Measurements from ENCODE around the gene PPM1H. TPM values are rescaled to one million over a fixed set of nuclear protein-coding genes. Genes with fewer than 3 reads are reported as not detected.
A peak's percentile ranks its signal among the peaks of the same experiment; 100 is the strongest.

Gene PPM1H
- total RNA-seq, 1 experiment from 2014 or later = 0.22 TPM

DNA sequence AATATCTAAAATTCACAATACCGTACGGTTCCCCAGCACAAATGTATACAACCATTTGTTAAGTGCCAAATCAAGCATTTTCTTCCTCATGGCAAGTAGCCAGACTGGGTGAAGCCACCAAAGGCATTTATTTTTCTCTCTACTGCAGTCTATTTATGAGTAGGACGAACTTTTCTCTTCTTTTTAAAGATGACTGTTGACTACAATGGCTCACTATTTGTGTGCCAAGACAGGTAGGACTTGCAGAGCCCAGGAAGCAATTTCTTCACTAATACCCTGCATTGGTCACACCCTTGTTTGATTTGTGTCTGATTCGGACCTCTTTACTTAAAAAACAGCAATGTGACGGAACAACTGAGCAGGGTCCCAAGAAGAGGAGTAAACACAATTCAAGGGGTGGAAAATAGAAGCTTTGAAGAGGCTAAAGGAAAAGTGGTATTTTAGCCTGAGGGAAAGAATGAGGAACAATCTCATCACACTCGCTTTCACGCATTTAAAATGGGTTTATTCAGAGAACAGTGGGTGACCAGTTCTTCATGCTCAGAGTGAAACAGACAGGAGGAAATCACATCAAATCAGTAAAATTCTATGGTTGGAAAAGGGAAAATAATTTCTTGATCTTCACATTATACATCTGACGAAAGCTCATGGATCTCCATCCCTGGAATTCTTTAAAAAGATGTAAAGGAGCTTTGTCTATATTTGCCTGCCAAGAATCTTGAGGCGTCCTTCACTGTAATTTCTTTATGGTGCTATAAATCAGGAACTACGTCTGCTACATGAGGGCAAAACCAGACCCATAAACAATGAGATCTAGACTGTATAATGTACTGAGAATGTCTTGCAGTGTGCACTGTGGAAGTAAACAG is 183.8 kb downstream of the PPM1H start:
- Histone ChIP-seq H3K9me2 (replicated peaks; ENCODE audit: insufficient read depth, low read length) (no peaks in the 10 kb centered on the region), H3K79me2 (ENCODE audit: low read length) (no peaks in the 10 kb centered on the region), H3K4me3 (ENCODE audit: low read length) (no peak overlapping the region), H3K27ac (ENCODE audit: low read length) (no peak overlapping the region), H3K9ac (ENCODE audit: low read length) (no peak overlapping the region), H3K36me3 (ENCODE audit: insufficient read depth, low read length) (no peaks in the 10 kb centered on the region), H3K4me1 (ENCODE audit: low read length) (no peaks in the 10 kb centered on the region), H2AFZ (ENCODE audit: low read length) (no peak overlapping the region), H3K9me3 (ENCODE audit: low read length) (no peaks in the 10 kb centered on the region), H4K20me1 (ENCODE audit: insufficient read depth, low read depth, low read length) (no peaks in the 10 kb centered on the region), H3K27me3 (ENCODE audit: low read length) (no peaks in the 10 kb centered on the region), H3K4me2 (ENCODE audit: low read depth, low read length, poor library complexity, severe bottlenecking) (no peak overlapping the region)
- no peak for DNase-seq

DNA sequence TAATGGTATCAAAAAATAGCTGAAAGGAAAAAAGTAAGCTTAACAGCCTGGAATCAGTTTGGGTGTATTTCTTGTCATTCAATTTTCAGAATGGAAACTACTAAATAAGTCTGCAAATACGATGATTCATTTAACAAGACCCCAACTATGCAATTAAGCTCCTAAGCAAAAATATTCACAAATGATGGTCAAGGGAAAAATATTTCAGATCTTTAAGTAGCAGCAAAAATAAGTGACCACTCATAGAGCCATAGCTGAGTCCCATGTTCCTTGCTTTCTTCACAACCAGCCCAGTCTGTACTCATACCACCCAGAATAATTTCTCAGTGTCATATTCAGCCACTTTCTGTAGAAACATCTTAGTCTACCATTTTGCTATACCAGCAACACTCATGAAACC is 185.4 kb downstream of the PPM1H start:
- Histone ChIP-seq H3K27me3 (ENCODE audit: low read length) (no peaks in the 10 kb centered on the region), H3K4me2 (ENCODE audit: low read depth, low read length, poor library complexity, severe bottlenecking) (no peak overlapping the region), H3K79me2 (ENCODE audit: low read length) (no peaks in the 10 kb centered on the region), H3K4me1 (ENCODE audit: low read length) (peaks cover 8% of the 10 kb centered on the region), H3K9me2 (replicated peaks; ENCODE audit: insufficient read depth, low read length) (no peaks in the 10 kb centered on the region), H4K20me1 (ENCODE audit: insufficient read depth, low read depth, low read length) (no peaks in the 10 kb centered on the region), H3K36me3 (ENCODE audit: insufficient read depth, low read length) (no peaks in the 10 kb centered on the region), H3K9me3 (ENCODE audit: low read length) (no peaks in the 10 kb centered on the region), H3K4me3 (ENCODE audit: low read length) (no peak overlapping the region), H3K9ac (ENCODE audit: low read length) (no peak overlapping the region), H3K27ac (ENCODE audit: low read length) (no peak overlapping the region), H2AFZ (ENCODE audit: low read length) (no peak overlapping the region)
- DNase-seq = no peak

DNA sequence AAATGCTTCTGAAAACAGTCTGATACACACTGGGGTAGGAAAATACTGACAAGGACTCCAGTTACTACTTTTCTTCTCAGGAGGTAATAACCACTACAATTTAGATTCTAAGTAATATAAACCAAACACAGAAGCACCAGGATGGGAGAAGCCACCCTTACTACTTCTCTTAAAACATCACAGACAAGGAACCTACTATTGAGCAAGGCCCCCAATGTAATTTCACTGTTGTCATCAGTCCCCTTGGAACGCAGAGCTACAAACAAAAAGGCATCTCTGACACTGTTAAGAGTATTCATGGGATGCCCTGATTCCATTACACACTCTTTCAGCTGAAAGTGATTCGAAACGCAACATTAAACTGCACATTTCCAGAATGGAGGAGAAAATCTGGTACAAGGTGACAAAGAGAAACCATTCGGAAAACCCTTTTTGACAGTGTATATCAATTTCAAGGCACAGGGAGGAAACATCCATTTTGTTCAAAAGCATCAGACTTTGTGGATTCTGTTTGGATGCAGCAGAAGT is 185.9 kb downstream of the PPM1H start:
- H3K4me1 ChIP-seq (ENCODE audit: low read length) = peaks cover 9% of the 10 kb centered on the region
- no peak overlapping the region for H3K27ac ChIP-seq (ENCODE audit: low read length)
- no peak overlapping the region for H2AFZ ChIP-seq (ENCODE audit: low read length)
- H4K20me1 ChIP-seq (ENCODE audit: insufficient read depth, low read depth, low read length) = no peaks in the 10 kb centered on the region
- H3K27me3 ChIP-seq (ENCODE audit: low read length) = no peaks in the 10 kb centered on the region
- no peaks in the 10 kb centered on the region for H3K9me2 ChIP-seq (replicated peaks; ENCODE audit: insufficient read depth, low read length)
- no peaks in the 10 kb centered on the region for H3K9me3 ChIP-seq (ENCODE audit: low read length)
- H3K4me2 ChIP-seq (ENCODE audit: low read depth, low read length, poor library complexity, severe bottlenecking) = no peak overlapping the region
- DNase-seq = no peak
- H3K4me3 ChIP-seq (ENCODE audit: low read length) = no peak overlapping the region
- no peaks in the 10 kb centered on the region for H3K36me3 ChIP-seq (ENCODE audit: insufficient read depth, low read length)
- no peak overlapping the region for H3K9ac ChIP-seq (ENCODE audit: low read length)
- H3K79me2 ChIP-seq (ENCODE audit: low read length) = no peaks in the 10 kb centered on the region

DNA sequence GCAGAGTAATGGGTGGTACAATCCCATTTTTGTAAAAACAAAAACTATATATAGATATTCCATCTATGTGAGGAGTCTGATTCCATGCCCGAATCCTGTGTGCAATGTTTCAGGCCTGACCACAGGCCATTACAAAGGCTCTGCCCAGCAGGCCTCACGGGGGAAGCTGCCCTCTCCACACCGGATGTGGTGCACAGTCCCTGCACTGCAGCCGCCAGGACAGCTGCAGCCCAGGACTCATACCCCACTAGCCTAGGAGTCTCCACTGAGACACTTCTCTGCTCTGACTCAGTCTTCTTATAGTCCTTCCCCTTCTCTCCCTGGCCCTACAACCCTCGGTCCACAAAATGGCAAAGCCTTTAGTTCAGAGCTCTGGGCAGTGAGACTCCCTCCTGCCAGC is 190.4 kb downstream of the PPM1H start:
- Histone ChIP-seq H4K20me1 (ENCODE audit: insufficient read depth, low read depth, low read length) (no peaks in the 10 kb centered on the region), H3K27ac (ENCODE audit: low read length) (no peak overlapping the region), H3K4me1 (ENCODE audit: low read length) (peaks cover 9% of the 10 kb centered on the region), H3K36me3 (ENCODE audit: insufficient read depth, low read length) (no peaks in the 10 kb centered on the region), H3K4me3 (ENCODE audit: low read length) (no peak overlapping the region), H2AFZ (ENCODE audit: low read length) (peak overlapping the region; percentile 28; the same call in 1 of the 2 replicates), H3K9ac (ENCODE audit: low read length) (no peak overlapping the region), H3K4me2 (ENCODE audit: low read depth, low read length, poor library complexity, severe bottlenecking) (no peak overlapping the region), H3K9me3 (ENCODE audit: low read length) (no peaks in the 10 kb centered on the region), H3K9me2 (replicated peaks; ENCODE audit: insufficient read depth, low read length) (no peaks in the 10 kb centered on the region), H3K79me2 (ENCODE audit: low read length) (no peaks in the 10 kb centered on the region), H3K27me3 (ENCODE audit: low read length) (no peaks in the 10 kb centered on the region)
- DNase-seq = no peak

DNA sequence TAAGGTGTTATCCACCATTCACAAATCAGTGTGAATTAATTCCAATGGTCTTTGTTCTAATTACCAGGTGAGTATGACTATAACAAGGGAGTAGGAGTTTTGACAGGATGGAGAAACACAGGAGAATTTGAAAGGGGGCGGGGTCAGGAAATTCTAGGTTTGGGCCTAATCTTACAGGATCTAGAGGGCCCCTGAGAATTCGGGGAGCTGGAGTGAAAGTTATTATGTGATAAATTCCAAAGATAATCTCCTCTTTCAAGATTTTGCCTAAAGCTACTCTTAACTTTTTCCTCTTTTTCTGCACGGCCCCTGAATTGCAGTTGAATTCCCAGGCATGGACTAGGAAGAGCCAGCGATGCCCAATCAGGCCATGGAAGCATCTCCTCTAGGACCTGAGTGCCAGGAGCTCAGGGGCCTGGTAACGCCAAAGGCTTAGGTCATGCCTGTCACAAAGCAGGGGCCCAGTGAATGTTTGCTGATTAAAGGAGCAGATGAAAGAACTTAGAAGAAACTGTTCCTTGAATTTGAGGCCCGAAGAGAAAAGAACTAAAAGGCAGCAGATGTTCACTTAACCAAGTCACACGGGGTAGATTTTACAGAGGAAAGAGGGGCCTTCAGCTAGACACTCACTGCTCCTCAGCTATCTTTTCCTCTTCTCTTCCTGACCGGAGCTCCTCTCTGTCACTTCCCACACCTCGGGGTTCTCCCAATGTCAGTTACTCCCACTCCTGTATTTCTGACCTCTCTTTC is 195.5 kb downstream of the PPM1H start:
- H3K27ac ChIP-seq (ENCODE audit: low read length) = no peak overlapping the region
- no peaks in the 10 kb centered on the region; the same call in 1 of the 2 replicates for H3K4me1 ChIP-seq (ENCODE audit: low read length)
- H3K79me2 ChIP-seq (ENCODE audit: low read length) = no peaks in the 10 kb centered on the region
- no peak overlapping the region for H3K9ac ChIP-seq (ENCODE audit: low read length)
- H3K9me2 ChIP-seq (replicated peaks; ENCODE audit: insufficient read depth, low read length) = no peaks in the 10 kb centered on the region
- H3K4me2 ChIP-seq (ENCODE audit: low read depth, low read length, poor library complexity, severe bottlenecking) = no peak overlapping the region
- no peaks in the 10 kb centered on the region for H3K9me3 ChIP-seq (ENCODE audit: low read length)
- H3K36me3 ChIP-seq (ENCODE audit: insufficient read depth, low read length) = no peaks in the 10 kb centered on the region
- H2AFZ ChIP-seq (ENCODE audit: low read length) = no peak overlapping the region
- DNase-seq = no peak
- no peaks in the 10 kb centered on the region for H3K27me3 ChIP-seq (ENCODE audit: low read length)
- no peak overlapping the region for H3K4me3 ChIP-seq (ENCODE audit: low read length)
- H4K20me1 ChIP-seq (ENCODE audit: insufficient read depth, low read depth, low read length) = no peaks in the 10 kb centered on the region

DNA sequence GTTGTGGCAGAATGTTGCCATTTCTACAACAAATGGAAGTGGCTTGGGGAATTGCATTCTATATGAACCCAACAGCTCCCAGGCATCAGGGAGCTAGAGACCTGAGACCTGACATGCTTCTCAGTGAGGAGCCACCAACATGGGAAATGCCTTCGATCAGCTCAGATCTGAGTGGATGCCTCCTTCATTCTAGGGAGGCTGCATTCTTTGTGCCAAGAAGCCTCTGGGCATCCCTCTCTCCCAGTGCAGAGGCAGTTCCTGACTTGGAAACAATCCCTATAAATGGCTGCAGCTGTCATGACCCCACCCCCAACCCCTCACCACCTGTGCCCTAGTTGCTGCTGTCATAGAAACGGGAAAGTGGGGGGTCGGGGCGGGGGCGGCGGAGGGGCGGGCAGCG is 196.3 kb downstream of the PPM1H start:
- H3K27ac ChIP-seq (ENCODE audit: low read length) = no peak overlapping the region
- no peaks in the 10 kb centered on the region for H3K79me2 ChIP-seq (ENCODE audit: low read length)
- H3K4me2 ChIP-seq (ENCODE audit: low read depth, low read length, poor library complexity, severe bottlenecking) = no peak overlapping the region
- H3K27me3 ChIP-seq (ENCODE audit: low read length) = no peaks in the 10 kb centered on the region
- H2AFZ ChIP-seq (ENCODE audit: low read length) = no peak overlapping the region
- no peaks in the 10 kb centered on the region for H4K20me1 ChIP-seq (ENCODE audit: insufficient read depth, low read depth, low read length)
- H3K4me1 ChIP-seq (ENCODE audit: low read length) = no peaks in the 10 kb centered on the region
- no peaks in the 10 kb centered on the region for H3K9me3 ChIP-seq (ENCODE audit: low read length)
- H3K9ac ChIP-seq (ENCODE audit: low read length) = no peak overlapping the region
- H3K9me2 ChIP-seq (replicated peaks; ENCODE audit: insufficient read depth, low read length) = no peaks in the 10 kb centered on the region
- no peak for DNase-seq
- no peaks in the 10 kb centered on the region for H3K36me3 ChIP-seq (ENCODE audit: insufficient read depth, low read length)
- H3K4me3 ChIP-seq (ENCODE audit: low read length) = no peak overlapping the region

DNA sequence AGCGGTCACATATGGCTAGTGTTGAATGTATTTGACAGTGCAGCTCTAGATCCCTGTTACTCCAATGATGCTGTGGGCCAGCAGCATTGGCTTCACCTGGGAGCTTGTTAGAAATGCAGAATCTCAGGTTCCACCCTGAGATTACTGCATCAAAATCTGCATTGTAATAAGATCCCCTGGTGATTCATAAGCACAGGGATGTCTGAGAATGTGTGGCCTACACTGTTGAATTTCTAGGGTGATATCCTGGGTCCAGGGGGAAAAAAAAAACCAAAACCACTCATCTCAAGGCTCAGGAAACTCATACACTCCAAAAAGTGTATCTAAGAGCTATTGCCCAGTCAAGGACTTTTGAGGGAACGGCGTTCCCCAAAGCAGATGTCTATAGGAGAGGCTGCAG is 196.8 kb downstream of the PPM1H start:
- Histone ChIP-seq H3K27ac (ENCODE audit: low read length) (no peak overlapping the region), H3K4me3 (ENCODE audit: low read length) (no peak overlapping the region), H2AFZ (ENCODE audit: low read length) (no peak overlapping the region), H3K27me3 (ENCODE audit: low read length) (no peaks in the 10 kb centered on the region), H3K9ac (ENCODE audit: low read length) (no peak overlapping the region), H3K9me2 (replicated peaks; ENCODE audit: insufficient read depth, low read length) (no peaks in the 10 kb centered on the region), H3K4me1 (ENCODE audit: low read length) (no peaks in the 10 kb centered on the region), H3K79me2 (ENCODE audit: low read length) (no peaks in the 10 kb centered on the region), H4K20me1 (ENCODE audit: insufficient read depth, low read depth, low read length) (no peaks in the 10 kb centered on the region), H3K36me3 (ENCODE audit: insufficient read depth, low read length) (no peaks in the 10 kb centered on the region), H3K9me3 (ENCODE audit: low read length) (no peaks in the 10 kb centered on the region), H3K4me2 (ENCODE audit: low read depth, low read length, poor library complexity, severe bottlenecking) (no peak overlapping the region)
- no peak for DNase-seq

DNA sequence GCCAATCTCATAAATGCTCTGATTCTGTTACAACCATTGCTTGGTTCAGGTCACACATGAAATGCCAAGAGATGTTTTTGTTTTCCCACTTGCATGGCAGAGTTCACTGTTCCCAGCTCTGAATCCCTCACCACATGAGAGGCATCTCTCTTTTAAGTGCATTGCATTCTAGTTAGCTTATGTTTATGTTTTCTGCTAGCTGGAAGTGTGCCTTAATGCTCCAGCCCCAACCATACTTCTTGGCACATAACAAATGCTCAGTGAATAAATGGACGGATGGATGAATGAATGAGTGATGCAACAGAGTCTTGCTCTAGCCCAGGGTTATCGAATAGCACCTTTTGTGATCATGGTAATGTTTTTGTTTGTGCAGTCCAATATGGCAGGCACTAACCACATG is 197.3 kb downstream of the PPM1H start:
- Histone ChIP-seq H4K20me1 (ENCODE audit: insufficient read depth, low read depth, low read length) (no peaks in the 10 kb centered on the region), H3K79me2 (ENCODE audit: low read length) (no peaks in the 10 kb centered on the region), H3K27me3 (ENCODE audit: low read length) (no peaks in the 10 kb centered on the region), H3K9ac (ENCODE audit: low read length) (no peak overlapping the region), H3K9me3 (ENCODE audit: low read length) (no peaks in the 10 kb centered on the region), H3K27ac (ENCODE audit: low read length) (no peak overlapping the region), H3K4me2 (ENCODE audit: low read depth, low read length, poor library complexity, severe bottlenecking) (no peak overlapping the region), H2AFZ (ENCODE audit: low read length) (no peak overlapping the region), H3K9me2 (replicated peaks; ENCODE audit: insufficient read depth, low read length) (no peaks in the 10 kb centered on the region), H3K4me3 (ENCODE audit: low read length) (no peak overlapping the region), H3K4me1 (ENCODE audit: low read length) (no peaks in the 10 kb centered on the region), H3K36me3 (ENCODE audit: insufficient read depth, low read length) (no peaks in the 10 kb centered on the region)
- DNase-seq = no peak

All from Karpas-422 (cell line).